Measurements from ENCODE around the gene PCSK1. TPM values are rescaled to one million over a fixed set of nuclear protein-coding genes. Genes with fewer than 3 reads are reported as not detected.
"Not testable (repeated sequence)": the region's sequence is repeated elsewhere in the genome, so short reads cannot be mapped to it uniquely, and the experiment has no call there.

Gene PCSK1
- polyA plus RNA-seq, 2 of the 4 experiments (the other 2 are of a cell fraction) = 0.14 to 0.17 TPM

GRCh38 chr5:96372726-96373380, 60.2 kb downstream of the PCSK1 start:
- H3K4me2 ChIP-seq = no peak overlapping the region
- TF ChIP-seq MAFK (IDR thresholded peaks at IDR 0.05; ENCODE audit: partially characterized antibody) (no peak), ESRRA (IDR thresholded peaks at IDR 0.05; ENCODE audit: borderline replicate concordance, low read length) (no peak), POLR2AphosphoS2 (conservative IDR thresholded peaks at IDR 0.05; ENCODE audit: low read length) (no peak), ZSCAN20 (CRISPR knock-in tag; IDR thresholded peaks at IDR 0.05) (no peak), MAZ (IDR thresholded peaks at IDR 0.05; ENCODE audit: borderline replicate concordance, low read depth, low read length) (no peak), GATA3 (IDR thresholded peaks at IDR 0.05; ENCODE audit: borderline replicate concordance) (no peak), POLR2A (IDR thresholded peaks at IDR 0.05; ENCODE audit: low read length) (no peak), TFCP2L1 (CRISPR knock-in tag; IDR thresholded peaks at IDR 0.05) (no peak), NPAS2 (CRISPR knock-in tag; IDR thresholded peaks at IDR 0.05; ENCODE audit: borderline replicate concordance) (no peak)
- FAIRE-seq = no peak
- ChIA-PET POLR2A (no interaction called here), CTCF (interaction anchor here (1.2 kb wide), 1 partner anchor 36 kb away, joined by 3 read pairs; no protein-coding TSS in a partner anchor)
- no peak overlapping the region for H3K4me3 ChIP-seq
- H3K4me1 ChIP-seq = no peaks in the 10 kb centered on the region
- no peak overlapping the region for H3K27ac ChIP-seq
- H3K9me3 ChIP-seq = no peaks in the 10 kb centered on the region
- DNase-seq (ENCODE audit: low read depth in 1 of 2, low spot score in 1 of 2) = no peak
- ATAC-seq = no peak
- WGBS (ENCODE audit: missing lambda C conversion rate) = 49% methylated on average over 2 of the region's 2 CpGs

- FAIRE-seq (no peak), ATAC-seq (no peak), DNase-seq (ENCODE audit: low read depth in 1 of 2, low spot score in 1 of 2) (no peak)
- 49% methylated on average over 2 of the region's 2 CpGs for WGBS (ENCODE audit: missing lambda C conversion rate)
- Histone ChIP-seq H3K4me3 (no peak overlapping the region), H3K9me3 (no peaks in the 10 kb centered on the region), H3K27ac (no peak overlapping the region), H3K4me1 (no peaks in the 10 kb centered on the region), H3K4me2 (no peak overlapping the region)
- no peak for TF ChIP-seq HOXB13 (CRISPR knock-in tag; IDR thresholded peaks at IDR 0.05; ENCODE audit: low read depth)
- no peak for TF ChIP-seq NR3C1 (IDR thresholded peaks at IDR 0.05)
- CTCF ChIA-PET = interaction anchor here (0.8 to 2.7 kb wide), 3 partner anchors 12 to 26 kb away, joined by 3 to 6 read pairs (median 4); no protein-coding TSS in a partner anchor
- POLR2A ChIA-PET = no interaction called here
These were observed 62.1 kb downstream of the PCSK1 start for GRCh38 chr5:96370976-96371375.

DNA sequence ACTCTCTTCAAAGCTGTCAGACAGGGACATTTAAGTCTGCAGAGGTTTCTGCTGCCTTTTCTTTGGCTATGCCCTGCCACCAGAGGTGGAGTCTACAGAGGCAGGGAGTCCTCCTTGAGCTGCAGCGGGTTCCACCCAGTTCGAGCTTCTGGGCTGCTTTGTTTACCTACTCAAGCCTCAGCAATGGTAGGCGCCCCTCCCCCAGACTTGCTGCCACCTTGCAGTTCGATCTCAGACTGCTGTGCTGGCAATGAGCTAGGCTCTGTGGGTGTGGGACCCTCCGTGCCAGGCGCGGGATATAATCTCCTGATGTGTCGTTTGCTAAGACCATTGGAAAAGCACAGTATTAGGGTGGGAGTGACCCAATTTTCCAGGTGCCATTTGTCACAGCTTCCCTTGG, 65.7 kb downstream of the PCSK1 start:
- H3K27ac ChIP-seq; H3K4me2 ChIP-seq; FAIRE-seq; H3K4me1 ChIP-seq; POLR2A ChIA-PET; H3K4me3 ChIP-seq; ATAC-seq; DNase-seq (ENCODE audit: low read depth in 1 of 2, low spot score in 1 of 2); H3K9me3 ChIP-seq: not testable (repeated sequence)
- 47% methylated on average over 7 of the region's 8 CpGs for WGBS (ENCODE audit: missing lambda C conversion rate)
- CTCF ChIA-PET = interaction anchor here (0.6 to 1.1 kb wide), 2 partner anchors 29 to 479 kb away, joined by 3 read pairs; no protein-coding TSS in a partner anchor

DNA sequence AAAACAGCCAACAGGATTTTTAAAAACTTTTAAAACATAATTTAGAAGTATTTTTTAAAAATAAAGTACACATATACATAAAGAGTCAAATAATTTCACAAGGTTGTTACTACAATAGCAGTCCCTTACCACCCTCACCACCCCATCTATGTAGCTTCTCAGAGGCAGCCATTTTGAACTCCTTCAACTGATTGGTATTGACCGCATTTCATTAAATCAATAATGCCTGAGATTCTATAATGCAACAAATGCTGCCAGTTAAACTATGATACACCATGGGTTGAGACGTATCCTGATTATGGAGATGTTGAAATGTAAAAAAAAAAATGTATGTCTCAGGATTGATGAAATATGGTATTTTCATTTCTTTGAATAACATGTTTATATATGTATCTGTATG, 78.8 kb downstream of the PCSK1 start:
- ChIA-PET POLR2A (no interaction called here), CTCF (interaction anchor here (0.8 to 1.6 kb wide), 4 partner anchors 9 to 248 kb away, joined by 3 to 7 read pairs (median 6); no protein-coding TSS in a partner anchor)
- Histone ChIP-seq H3K4me2 (no peak overlapping the region), H3K4me1 (peaks cover 3% of the 10 kb centered on the region; the same call in 1 of the 3 replicates), H3K27ac (no peak overlapping the region), H3K4me3 (no peak overlapping the region), H3K9me3 (no peaks in the 10 kb centered on the region)
- FAIRE-seq = no peak
- no peak for TF ChIP-seq NR3C1 (IDR thresholded peaks at IDR 0.05)
- no peak for TF ChIP-seq RARB (CRISPR knock-in tag; IDR thresholded peaks at IDR 0.05)
- no peak for TF ChIP-seq CHD2 (IDR thresholded peaks at IDR 0.05; ENCODE audit: low read length, partially characterized antibody)
- TF ChIP-seq NFE2L2 (conservative IDR thresholded peaks at IDR 0.05; ENCODE audit: low read length) = no peak
- TF ChIP-seq FOXS1 (CRISPR knock-in tag; IDR thresholded peaks at IDR 0.05) = no peak
- TF ChIP-seq MYC (IDR thresholded peaks at IDR 0.05; ENCODE audit: borderline replicate concordance, low read length) = no peak
- TF ChIP-seq ESRRA (IDR thresholded peaks at IDR 0.05; ENCODE audit: borderline replicate concordance, low read length) = no peak
- no peak for TF ChIP-seq CHD4 (IDR thresholded peaks at IDR 0.05; ENCODE audit: borderline replicate concordance)
- ATAC-seq = no peak
- WGBS (ENCODE audit: missing lambda C conversion rate) = 89% methylated on average over 2 of the region's 2 CpGs
- DNase-seq (ENCODE audit: low read depth in 1 of 2, low spot score in 1 of 2) = no peak

GRCh38 chr5:96353220-96353619, 79.8 kb downstream of the PCSK1 start:
- Histone ChIP-seq H3K9me3 (no peaks in the 10 kb centered on the region), H3K4me1 (peaks cover 3% of the 10 kb centered on the region; the same call in 2 of the 3 replicates), H3K4me2 (no peak overlapping the region), H3K4me3 (no peak overlapping the region), H3K27ac (no peak overlapping the region)
- 16% methylated on average over 1 of the region's 1 CpG for WGBS (ENCODE audit: missing lambda C conversion rate)
- POLR2A ChIA-PET = no interaction called here
- DNase-seq (ENCODE audit: low read depth in 1 of 2, low spot score in 1 of 2) (no peak), FAIRE-seq (no peak), ATAC-seq (no peak)
- CTCF ChIA-PET = interaction anchor here (1.4 to 1.6 kb wide), 3 partner anchors 8 to 249 kb away, joined by 6 to 7 read pairs (median 6); no protein-coding TSS in a partner anchor
- TF ChIP-seq POLR2AphosphoS2 (conservative IDR thresholded peaks at IDR 0.05; ENCODE audit: low read length) (no peak), EHF (CRISPR knock-in tag; IDR thresholded peaks at IDR 0.05) (no peak), PBX3 (IDR thresholded peaks at IDR 0.05) (no peak), JUNB (IDR thresholded peaks at IDR 0.05) (no peak), MYC (IDR thresholded peaks at IDR 0.05; ENCODE audit: borderline replicate concordance, low read length) (no peak), JUN (IDR thresholded peaks at IDR 0.05) (no peak), CHD4 (IDR thresholded peaks at IDR 0.05; ENCODE audit: borderline replicate concordance) (no peak)
- TF ChIP-seq, protein P1, sequence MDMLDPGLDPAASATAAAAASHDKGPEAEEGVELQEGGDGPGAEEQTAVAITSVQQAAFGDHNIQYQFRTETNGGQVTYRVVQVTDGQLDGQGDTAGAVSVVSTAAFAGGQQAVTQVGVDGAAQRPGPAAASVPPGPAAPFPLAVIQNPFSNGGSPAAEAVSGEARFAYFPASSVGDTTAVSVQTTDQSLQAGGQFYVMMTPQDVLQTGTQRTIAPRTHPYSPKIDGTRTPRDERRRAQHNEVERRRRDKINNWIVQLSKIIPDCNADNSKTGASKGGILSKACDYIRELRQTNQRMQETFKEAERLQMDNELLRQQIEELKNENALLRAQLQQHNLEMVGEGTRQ (IDR thresholded peaks at IDR 0.05) = no peak
- TF ChIP-seq, protein P2, sequence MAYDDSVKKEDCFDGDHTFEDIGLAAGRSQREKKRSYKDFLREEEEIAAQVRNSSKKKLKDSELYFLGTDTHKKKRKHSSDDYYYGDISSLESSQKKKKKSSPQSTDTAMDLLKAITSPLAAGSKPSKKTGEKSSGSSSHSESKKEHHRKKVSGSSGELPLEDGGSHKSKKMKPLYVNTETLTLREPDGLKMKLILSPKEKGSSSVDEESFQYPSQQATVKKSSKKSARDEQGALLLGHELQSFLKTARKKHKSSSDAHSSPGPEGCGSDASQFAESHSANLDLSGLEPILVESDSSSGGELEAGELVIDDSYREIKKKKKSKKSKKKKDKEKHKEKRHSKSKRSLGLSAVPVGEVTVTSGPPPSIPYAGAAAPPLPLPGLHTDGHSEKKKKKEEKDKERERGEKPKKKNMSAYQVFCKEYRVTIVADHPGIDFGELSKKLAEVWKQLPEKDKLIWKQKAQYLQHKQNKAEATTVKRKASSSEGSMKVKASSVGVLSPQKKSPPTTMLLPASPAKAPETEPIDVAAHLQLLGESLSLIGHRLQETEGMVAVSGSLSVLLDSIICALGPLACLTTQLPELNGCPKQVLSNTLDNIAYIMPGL (CRISPR knock-in tag; IDR thresholded peaks at IDR 0.05; ENCODE audit: borderline replicate concordance) = no peak
- TF ChIP-seq, protein P3, sequence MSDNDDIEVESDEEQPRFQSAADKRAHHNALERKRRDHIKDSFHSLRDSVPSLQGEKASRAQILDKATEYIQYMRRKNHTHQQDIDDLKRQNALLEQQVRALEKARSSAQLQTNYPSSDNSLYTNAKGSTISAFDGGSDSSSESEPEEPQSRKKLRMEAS (IDR thresholded peaks at IDR 0.05) = no peak
